HG03354 (cell line): ENCODE results near the gene KRT3.

Experiments
- ATAC-seq: cut with Tn5 transposase; IDR thresholded peaks from one replicate; pipeline ENCODE4 v1.9.1; 2021; ENCODE audit warnings: mild to moderate bottlenecking; ENCODE audit not compliant: unreplicated experiment, poor library complexity, severe bottlenecking

Gene KRT3

DNA sequence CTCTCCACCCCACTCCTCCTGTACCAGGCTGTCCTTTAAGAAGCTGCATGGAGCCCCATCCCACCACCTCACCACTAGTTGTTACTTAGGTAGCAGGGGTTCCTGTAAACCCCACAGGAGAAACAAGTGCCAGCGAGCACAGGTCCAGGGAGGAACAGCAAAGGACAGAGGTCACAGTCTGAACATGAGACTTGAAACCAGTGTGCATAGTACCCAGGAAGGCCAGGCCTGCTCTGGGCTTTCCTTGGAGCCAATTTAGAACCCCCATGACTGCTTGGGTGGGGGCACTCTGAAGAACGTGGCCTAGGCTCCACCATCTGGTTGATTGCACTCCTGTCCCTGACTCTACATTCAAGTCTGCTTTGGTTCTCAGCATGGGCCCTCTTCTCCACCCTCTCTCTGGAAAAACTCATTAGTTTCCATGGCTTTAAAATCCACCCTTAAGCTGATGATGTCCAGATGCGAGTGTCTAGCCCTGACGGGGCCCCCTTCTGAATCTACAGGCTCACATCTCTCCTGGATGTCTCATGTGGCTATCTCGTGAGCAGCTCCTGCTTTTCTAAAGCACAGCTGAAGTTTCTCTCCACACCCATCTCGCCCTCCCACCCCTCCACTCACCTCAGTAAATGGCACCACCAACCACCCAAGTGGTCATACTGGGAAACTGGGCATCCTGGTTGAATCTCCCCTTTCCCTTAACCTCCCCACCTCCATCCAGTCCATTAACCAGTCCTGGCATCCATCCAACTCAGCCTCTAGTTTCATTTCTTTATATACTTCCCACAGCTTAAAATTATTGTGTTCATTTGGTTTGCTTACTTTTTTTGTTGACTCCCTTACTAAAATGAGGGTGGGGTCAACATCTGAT is 8.4 kb downstream of the KRT3 start:
- no peak for ATAC-seq

DNA sequence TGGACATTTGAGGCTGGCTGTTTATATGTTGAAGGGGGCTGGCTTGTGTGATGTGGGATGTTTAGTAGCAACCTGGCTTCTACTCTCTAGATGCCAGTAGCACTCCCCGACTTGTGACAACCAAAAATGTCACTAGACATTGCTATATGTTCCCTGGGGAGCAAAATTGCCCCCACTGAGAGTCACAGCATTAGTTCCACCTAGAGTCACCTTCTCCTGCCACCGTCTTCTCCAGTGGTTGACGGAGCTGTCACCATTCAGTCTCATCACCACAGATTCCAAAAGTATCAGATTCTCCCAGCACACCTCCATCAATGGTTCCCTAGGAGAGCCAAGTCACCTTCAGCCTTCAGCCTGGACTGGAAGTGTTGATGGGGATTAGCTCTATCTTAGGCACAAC is 11.0 kb downstream of the KRT3 start:
- ATAC-seq: no peak

DNA sequence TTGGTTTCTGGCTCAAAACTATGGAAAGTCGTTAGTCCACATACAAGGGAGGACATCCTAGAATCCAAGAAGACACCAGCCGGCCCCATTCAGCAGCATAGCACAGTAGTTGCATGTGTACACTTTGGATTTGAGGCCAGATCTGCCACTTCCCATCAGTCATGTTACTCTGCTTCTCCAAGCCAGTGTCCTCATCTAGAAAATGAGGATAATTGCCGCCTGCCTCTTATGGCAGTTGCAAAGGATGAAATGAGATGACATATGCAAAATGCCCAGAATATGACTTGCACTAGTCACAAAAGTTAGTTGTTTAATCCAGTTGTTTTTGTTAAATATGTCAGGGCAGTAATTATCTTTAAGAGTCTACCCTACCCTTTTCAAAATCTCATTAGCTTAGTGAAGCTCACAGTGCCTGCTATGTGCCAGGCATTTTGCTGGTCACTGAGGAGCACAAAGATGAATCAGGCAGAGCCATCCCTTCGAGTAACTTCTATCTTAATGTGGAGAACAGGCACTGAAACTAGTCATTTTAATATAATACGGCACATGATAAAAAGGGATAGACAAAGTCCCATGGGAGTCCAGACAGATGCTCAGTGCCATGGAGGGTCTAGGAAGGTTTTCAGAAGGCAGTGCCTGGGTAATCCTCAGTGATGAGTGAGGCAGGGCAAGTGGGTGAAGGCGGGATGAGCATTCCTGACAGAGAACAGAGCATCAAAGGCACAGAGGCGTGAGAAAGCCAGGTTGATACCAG is 12.2 kb downstream of the KRT3 start:
- no peak for ATAC-seq

DNA sequence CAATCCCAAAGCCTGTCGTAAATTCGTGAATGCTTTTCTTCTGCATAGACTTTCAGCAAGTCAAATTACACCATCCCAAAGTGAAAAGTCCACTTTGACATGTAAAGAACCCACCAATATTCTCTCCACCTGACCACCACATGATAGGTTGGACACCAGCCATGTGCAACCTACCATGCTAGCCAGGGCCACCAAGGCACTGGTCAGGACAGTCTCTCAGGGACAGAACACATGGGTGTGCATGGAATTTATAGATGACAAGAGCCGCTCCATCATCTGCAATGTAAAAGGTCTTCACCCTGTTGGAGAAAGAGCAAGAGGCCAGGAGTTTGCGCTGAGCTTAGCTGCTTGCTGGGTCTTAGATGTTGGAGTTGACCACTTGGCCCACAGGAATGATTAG is 13.4 kb downstream of the KRT3 start:
- ATAC-seq: no peak

DNA sequence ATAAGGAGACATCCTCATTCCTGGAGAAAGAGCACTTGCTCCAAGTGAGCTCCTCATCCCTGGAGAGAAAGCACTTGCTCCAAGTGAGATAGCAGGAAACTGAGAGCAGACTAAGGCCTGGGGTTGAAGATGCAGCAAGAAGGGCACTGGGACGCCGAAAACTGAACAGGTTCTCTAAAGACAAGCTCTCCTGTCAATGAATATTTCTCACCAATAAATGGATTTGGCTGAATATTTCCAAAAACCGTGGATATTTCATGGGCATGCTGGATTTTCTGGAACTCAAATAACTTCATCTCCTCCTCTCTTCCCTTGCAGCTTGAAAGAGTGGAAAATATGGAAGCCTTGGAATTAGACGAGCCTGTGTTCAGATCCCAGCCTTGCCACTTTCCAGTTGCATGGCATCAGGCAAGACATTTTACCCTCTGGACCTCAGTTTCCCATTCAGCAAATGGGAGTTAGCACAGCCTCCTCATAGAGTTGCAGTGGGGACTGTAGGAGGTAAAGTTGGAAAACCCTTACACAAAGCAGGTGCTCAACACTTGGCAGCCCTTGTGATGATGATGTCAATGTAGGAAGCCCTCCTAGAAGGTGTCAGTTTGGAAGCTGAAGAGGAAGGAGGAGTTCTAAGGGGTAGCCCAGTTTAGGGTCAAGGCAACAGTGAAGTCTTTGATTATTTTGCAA is 14.4 kb downstream of the KRT3 start:
- ATAC-seq: no peak

DNA sequence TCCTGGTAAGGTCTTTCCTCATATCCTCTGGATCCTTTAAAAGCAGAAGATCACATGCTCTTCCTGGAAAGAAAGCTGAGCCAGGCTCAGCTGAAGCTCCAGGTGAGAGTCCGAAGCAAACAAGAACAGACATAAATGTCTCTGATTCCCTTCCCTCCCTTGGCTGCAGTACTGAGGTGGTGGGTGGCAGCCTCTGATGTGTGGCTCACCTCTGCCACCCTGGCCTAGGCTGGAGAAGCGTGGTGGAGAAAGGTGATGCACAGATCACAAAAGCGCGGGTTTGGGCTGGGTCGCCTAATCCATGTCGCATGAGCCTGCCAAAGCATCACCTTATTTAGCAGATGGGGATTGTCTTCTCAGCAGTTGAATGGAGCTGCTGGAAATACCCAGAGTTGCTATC is 16.0 kb downstream of the KRT3 start:
- no peak for ATAC-seq

DNA sequence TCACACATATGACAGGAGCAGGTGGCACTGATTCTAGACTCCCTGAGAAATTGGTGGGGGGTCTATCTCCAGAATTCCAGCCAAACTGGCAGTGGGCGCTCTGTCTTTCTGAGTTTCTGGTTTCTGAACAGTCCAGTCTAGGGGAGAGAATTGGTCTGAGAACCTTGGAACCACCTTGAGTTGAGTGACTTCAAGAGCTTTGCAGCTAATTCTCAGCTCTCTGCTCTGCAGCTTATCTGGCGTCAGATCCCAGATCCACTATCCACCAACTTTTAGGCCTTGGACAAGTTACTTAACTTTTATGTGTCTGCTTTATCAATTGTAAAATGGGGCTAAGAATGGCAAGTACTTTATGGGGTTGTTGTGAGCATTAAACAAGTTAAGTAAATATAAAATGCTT is 17.1 kb downstream of the KRT3 start:
- no peak for ATAC-seq

DNA sequence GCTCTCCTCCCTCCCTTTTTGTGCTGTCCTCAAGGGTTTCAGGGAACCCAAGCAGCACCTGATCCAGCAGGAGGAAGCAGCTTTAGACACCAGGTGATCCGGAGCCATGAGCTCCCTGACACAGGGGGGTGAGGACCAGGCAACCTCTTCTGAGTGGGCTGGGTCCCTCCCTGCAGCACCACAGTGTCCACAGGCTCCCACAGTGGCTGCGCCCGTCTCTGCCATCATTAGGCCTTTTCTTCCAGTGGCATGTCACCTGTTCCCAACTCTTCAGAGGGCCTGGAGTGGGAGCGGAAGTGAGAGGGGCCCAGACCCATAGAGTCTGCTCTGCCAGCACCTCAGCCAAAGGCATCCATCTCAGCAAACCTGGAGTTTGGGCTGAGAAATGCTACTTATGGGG is 18.4 kb downstream of the KRT3 start:
- no peak for ATAC-seq

DNA sequence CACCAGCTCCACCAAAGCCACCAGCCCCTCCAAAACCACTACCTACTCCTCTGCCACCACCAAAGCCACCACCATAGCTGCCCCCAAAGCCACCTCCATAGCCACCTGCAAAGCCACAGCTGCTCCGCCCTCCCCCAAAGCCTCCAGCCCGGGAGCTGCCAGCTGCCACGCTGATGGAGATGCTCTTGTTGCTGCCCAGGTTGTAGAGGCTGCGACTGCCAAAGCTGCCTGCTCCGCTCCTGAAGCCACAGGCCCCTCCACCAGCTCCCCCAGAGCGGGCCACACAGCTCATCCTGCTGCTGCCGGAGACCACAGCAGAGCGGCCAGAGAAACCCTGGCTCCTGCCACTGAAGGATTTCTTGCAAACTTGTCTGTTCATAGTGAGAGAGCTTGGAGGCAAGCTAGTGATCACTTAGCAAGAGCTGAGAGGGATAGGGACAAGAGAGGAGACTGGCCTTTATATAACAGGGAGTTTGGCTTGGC is 19.0 kb downstream of the KRT3 start, which contains the start of gene KRT76:
TSS of gene KRT76 (minus strand) at position 433 of the 483 bp plus-strand sequence. CDS start at position 379, 54 bp downstream.
- ATAC-seq: no peak

DNA sequence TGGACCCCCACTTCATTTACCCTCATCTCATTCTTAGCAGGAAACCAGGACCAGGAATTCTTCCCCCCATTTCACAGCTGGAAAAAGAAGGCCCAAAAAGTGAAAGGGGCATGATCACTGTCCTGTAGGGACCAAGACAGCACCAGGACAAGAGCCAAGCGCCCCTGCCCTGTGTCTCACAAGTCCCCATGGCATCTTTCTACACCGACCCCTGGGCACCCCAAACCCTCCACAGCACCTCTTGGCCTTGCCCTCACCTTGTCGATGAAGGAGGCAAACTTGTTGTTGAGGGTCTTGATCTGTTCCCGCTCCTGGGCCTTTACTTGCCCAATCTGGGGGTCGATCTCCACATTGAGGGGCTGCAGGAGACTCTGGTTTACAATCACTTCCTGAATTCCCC is 19.5 kb downstream of the KRT3 start:
- ATAC-seq: no peak

DNA sequence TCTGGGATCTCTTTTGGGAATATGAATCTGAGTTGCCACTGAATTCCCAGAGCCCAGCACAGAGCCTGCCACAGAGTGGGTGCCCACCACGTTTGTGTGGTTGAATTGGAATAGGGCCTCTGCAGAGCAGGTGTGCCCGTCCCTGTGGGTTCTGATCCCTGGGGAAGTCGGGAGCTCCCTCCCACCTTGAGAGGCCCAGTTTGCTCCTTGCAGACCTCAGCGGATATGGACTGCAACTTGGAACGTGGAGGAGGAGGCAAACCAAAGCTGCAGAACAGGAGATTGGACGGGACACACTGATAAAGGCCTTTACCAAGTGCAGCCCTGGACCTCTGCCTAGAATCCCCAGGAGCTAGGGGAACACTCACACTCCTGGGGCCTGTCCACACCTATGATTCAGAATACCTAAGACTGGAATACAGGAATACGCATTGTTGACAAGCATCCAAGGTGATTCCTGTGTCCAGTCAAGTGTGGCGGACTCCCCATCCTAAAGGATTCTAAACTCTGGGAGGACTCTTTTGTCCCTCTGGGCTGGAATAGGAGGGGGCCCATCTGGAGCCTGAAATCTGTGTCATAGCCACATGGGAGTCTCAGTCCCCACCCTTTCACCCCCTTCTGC is 21.2 kb downstream of the KRT3 start:
- ATAC-seq: no peak

DNA sequence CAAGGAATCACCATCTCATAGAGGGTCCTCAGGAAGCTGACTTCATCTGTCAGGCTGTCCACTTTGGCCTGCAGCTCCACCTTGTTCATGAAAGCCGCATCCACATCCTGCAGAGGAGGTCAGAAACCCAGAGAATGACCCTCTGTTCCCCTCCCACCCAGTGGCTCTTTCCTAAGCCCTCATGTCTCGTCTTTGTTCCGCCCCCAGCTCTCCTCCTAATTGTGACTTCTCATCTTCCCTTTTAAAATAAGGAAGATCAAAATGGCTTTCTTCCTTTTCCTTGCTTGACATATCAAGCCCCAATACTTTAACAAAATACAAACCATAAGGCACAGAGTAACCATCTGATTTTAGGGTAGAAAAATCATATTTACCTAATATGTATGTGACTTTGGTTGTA is 23.1 kb downstream of the KRT3 start:
- no peak for ATAC-seq

DNA sequence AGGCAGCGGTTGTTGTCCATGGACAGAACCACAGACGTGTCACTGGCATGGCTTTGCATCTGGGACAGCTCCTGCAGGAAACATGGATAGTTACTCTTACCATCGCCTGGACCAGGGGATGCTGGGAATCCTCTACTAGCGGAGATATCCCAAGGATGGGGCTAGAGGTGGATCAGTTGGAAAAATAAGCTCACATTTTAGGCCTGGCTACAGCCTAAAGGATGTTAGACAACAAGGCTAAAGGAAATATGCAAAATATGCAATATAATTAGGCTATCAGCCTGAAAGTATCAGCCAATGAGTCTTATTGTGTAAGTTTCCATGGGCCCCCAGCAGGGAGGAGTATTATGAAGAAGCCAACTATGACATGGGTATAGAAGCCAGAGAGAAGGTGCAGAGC is 23.7 kb downstream of the KRT3 start:
- ATAC-seq: no peak

DNA sequence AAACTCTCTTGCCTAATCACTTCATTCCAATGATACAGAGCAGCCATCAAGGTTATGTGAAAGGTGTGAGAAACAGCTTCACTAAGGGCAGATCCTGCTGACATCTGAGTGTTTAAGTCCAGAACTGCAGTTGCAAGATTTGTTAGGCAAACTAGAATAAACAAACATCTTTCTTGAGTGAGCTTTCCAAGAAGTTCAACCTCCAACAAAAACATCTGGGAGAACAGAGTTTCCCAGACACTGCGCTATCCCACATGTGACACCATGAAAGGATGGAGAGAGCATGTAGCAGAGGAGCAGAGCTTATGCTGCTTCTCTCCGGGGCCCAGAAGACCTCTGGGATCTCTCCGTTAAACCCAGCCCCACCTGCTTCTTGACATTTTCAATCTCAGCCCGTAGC is 24.4 kb downstream of the KRT3 start:
- ATAC-seq: no peak

DNA sequence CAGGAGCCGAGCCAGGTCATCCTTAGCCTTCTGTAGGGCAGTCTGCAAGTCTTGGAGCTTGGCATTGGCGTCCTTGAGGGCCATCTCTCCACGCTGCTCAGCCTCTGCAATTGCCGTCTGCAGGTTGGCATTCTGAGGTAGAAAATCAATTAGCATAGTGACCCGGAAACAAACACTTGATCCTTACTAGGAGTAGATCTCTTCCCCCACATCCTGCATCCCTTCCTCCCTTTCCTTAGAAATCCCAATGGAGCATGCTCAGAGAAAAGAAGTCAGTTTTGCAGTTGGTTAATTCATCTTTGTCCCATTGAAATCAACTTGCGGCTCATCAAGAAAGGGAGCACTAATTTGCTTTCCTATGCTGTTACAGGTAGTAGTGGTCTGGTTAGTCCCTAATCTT is 24.8 kb downstream of the KRT3 start:
- ATAC-seq: no peak

DNA sequence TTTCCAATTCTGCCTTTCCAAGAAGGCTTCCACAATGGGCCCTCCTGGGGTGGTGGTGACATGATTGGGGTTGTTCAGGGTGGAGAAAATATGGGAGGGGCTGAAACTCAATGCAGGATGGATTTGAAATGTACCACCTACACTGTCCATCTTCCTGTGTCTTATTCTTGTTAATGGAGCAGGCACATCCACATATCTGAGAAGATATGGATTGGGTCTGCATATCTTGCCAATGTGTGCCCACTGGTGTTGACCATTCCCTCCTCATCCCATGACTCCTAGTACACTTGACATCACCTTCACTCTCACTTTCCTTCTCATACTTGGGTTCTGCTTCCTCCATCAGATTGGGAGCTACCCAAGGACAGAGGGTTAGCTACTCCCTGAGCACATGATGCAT is 26.0 kb downstream of the KRT3 start:
- ATAC-seq: no peak

DNA sequence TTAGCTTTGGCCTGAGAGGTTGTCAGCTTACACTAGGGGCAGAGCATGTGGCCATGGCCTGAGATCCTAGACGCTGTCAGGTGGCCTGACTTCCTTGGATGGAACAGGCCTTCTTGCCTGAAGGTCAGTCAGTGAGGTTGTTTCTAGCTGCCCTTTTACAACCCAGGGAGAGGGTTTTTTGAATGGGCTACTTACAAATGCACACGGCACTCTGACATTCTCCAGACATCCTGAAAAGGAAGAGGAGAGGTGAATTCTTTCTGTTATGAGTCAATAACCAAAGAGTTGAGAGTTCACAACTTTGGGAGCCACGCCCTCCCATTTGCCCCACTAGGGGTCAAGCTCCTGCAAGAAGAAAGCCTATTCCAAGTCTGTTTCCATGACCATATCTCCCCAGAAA is 26.6 kb downstream of the KRT3 start:
- no peak for ATAC-seq

DNA sequence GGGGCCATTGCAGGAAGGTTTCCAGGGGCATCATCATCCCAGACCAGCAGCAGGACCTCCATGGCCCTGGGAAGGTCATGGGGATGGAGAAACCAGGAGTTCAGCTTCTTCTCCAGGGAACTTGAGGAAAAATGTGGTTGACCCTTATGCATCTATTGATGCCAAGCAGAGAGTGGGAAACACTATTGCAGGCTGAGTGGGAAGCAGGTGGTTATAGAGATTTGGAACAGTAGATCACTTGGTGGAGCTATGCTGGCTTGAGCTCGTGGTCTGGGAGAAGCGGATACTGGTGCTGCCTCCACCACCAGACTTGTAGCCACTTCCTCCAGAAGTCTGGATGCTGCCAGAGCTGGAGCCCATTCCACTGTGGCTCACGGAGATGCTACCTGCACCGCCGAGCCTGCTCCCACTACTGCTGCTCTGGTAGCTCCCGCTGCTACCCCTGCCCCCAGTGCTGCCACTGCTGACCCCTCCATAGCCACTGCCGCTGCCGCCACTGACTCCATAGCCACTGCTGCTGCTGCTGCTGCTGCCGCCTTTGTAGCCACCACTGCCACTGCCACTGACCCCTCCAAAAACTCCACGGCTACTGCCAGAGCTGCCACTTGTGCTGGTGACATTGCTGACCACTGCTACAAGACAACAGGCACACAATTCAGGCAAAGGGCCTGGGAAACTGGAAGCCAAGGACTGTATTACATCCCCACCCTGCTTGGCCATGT is 27.3 kb downstream of the KRT3 start:
- ATAC-seq: no peak

DNA sequence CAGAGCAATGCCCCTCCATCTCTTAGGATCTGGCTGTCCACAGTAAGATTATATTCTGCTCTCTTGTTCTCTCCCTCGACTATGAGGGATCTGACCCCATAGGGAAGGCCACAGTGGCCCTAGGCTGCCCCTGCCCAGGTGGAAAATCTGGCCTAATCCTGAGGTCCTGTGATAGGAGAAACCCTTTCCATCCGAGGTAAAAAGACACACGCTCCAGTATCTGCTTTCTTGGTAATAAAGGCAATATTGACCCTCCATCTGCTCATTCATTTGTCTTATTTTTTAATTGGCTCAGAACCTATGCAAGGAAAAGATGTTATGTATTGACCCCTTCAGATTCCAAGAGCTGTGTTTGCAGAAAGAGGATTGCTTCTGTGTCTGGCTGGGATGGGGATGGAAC is 28.5 kb downstream of the KRT3 start:
- ATAC-seq: no peak

DNA sequence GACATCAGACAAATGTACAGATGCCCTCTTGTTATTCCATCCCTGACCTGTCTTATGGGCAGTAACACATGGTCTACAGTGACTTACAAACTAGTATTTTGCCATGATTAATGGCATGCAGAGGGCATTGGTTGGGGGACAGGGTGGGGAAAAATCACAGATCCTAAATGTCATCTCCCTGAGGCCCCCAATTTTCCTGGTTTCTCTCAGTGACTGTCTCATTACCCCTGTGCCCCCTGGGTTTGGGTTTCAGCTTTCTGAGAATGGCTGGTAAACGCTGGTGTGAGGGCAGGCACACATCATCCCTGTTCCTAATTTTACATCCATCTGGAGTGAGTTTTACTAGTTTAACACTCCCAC is 28.9 kb downstream of the KRT3 start:
- ATAC-seq: no peak
